ENCODE measurements around the gene VSTM2B.

GRCh38 chr19:29551774-29552173, 26.0 kb downstream of the VSTM2B start:
- no peak for TF ChIP-seq CTCF (IDR thresholded peaks at IDR 0.05)
- TF ChIP-seq POLR2A (IDR thresholded peaks at IDR 0.05), result no peak
